Lung (tissue), 12 donors: ENCODE results near the gene PLCZ1. TPM values are rescaled to one million over a fixed set of nuclear protein-coding genes. Genes with fewer than 3 reads are reported as not detected.

ENCODE experiments used
- ATAC-seq: fragments of 200-7000 bp; cut with Tn5 transposase; one replicate; pipeline ENCODE4 v1.9.1; 2020; ENCODE audit warnings: moderate number of reproducible peaks; ENCODE audit not compliant: insufficient read depth, low FRiP score
- DNase-seq, 3 donors: peaks; one replicate each; pipeline ENCODE4 v3.0.0-alpha.2; 2013 to 2017
- H3K27ac ChIP-seq, 2 donors: one replicate each; pipeline ENCODE4 v1.5.1; 2013; ENCODE audit warnings: mild to moderate bottlenecking in 2 of 2, moderate library complexity in 2 of 2, control low read depth in 1 of 2, inconsistent platforms in 1 of 2, low read depth in 1 of 2, low read length in 1 of 2
- H3K27me3 ChIP-seq, 3 donors: one replicate each; pipeline ENCODE4 v1.5.1; 2013; ENCODE audit warnings: low read length in 2 of 3; ENCODE audit not compliant: control insufficient read depth in 3 of 3, insufficient read depth in 3 of 3
- H3K36me3 ChIP-seq, 4 donors: one replicate each; pipeline ENCODE4 v1.5.1; 2013; ENCODE audit warnings: low read length in 4 of 4, mild to moderate bottlenecking in 1 of 4, moderate library complexity in 1 of 4; ENCODE audit not compliant: control insufficient read depth in 4 of 4, insufficient read depth in 4 of 4
- H3K4me1 ChIP-seq, 5 donors: one replicate each; pipeline ENCODE4 v1.5.1; 2013; ENCODE audit warnings: low read length in 5 of 5, mild to moderate bottlenecking in 2 of 5, moderate library complexity in 1 of 5; ENCODE audit not compliant: control insufficient read depth in 5 of 5, insufficient read depth in 5 of 5
- H3K4me3 ChIP-seq: one replicate; pipeline ENCODE4 v1.5.1; 2013; ENCODE audit warnings: mild to moderate bottlenecking, control low read depth, moderate library complexity
- H3K9ac ChIP-seq, 2 donors: one replicate each; pipeline ENCODE4 v1.5.1; 2013; ENCODE audit warnings: low read length in 2 of 2, control low read depth in 1 of 2; ENCODE audit not compliant: insufficient read depth in 1 of 2
- H3K9me3 ChIP-seq, 4 donors: one replicate each; pipeline ENCODE4 v1.5.1; 2013; ENCODE audit warnings: low read length in 3 of 4, mild to moderate bottlenecking in 1 of 4, moderate library complexity in 1 of 4; ENCODE audit not compliant: control insufficient read depth in 4 of 4, insufficient read depth in 3 of 4
- CTCF ChIP-seq: IDR thresholded peaks from 2 replicates; pipeline ENCODE4 v1.5.1; 2012; ENCODE audit warnings: mild to moderate bottlenecking; ENCODE audit errors: control extremely low read depth, extremely low read depth
- WGBS, 2 donors: extraction: QIAGEN DNeasy Blood & Tissue Kit; methylation state at CpG; one replicate each; pipeline ENCODE4 v1.1.7; 2013; 5-methylcytosine and 5-hydroxymethylcytosine counted together
- polyA plus RNA-seq, 2 donors: library from polyadenylated mRNA; stranded (reverse); fragments of 200-250 nt; gene quantifications; one replicate each; pipeline ENCODE4 v1.2.1, GENCODE V29; 2013
- total RNA-seq, 2 donors: library from RNA; depleted of rRNA in 1 of 2; stranded (reverse); fragments of >200 nt in 1 of 2; gene quantifications; one replicate each; pipeline ENCODE4 v1.2.1, GENCODE V29; 2014 to 2021
- donor health status: control.
- donor health status: control.
- donor health status: Bipolar disorder and iron deficiency.
- donor health status: healthy.
- donor health status: DM: yes; HTN: yes; CAD: no.

Gene PLCZ1
- total and polyA plus RNA-seq, 4 donors: not detected

GRCh38 chr12:18755341-18755740, 17.5 kb upstream of the PLCZ1 start:
- DNase-seq: no peak
- ATAC-seq: no peak
- no peaks in the 10 kb centered on the region for H3K27me3 ChIP-seq
- no peak overlapping the region for H3K9ac ChIP-seq
- peak overlapping the region in 1 of 2 donors; percentile 79 for H3K27ac ChIP-seq
- TF ChIP-seq CTCF: no peak
- 75 to 86% methylated on average over 1 of the region's 1 CpG for WGBS, 2 donors
- no peaks in the 10 kb centered on the region for H3K36me3 ChIP-seq
- peaks cover 0 to 2% (median 0%) of the 10 kb centered on the region in 4 donors for H3K9me3 ChIP-seq
- peaks cover 6 to 24% (median 12%) of the 10 kb centered on the region in 5 donors for H3K4me1 ChIP-seq
- H3K4me3 ChIP-seq: no peak overlapping the region

- TF ChIP-seq CTCF: no peak
- Histone ChIP-seq H3K4me3 (no peak overlapping the region), H3K27me3 (no peaks in the 10 kb centered on the region), H3K9me3 (peaks cover 0 to 2% (median 0%) of the 10 kb centered on the region in 4 donors), H3K4me1 (peaks cover 6 to 24% (median 12%) of the 10 kb centered on the region in 5 donors), H3K9ac (no peak overlapping the region), H3K27ac (peak overlapping the region in 1 of 2 donors; percentile 79), H3K36me3 (no peaks in the 10 kb centered on the region)
- ATAC-seq: no peak
- 71 to 77% methylated on average over 6 of the region's 6 CpGs for WGBS, 2 donors
- no peak for DNase-seq
Observed at GRCh38 chr12:18754124-18754707, 16.4 kb upstream of the PLCZ1 start.

DNA sequence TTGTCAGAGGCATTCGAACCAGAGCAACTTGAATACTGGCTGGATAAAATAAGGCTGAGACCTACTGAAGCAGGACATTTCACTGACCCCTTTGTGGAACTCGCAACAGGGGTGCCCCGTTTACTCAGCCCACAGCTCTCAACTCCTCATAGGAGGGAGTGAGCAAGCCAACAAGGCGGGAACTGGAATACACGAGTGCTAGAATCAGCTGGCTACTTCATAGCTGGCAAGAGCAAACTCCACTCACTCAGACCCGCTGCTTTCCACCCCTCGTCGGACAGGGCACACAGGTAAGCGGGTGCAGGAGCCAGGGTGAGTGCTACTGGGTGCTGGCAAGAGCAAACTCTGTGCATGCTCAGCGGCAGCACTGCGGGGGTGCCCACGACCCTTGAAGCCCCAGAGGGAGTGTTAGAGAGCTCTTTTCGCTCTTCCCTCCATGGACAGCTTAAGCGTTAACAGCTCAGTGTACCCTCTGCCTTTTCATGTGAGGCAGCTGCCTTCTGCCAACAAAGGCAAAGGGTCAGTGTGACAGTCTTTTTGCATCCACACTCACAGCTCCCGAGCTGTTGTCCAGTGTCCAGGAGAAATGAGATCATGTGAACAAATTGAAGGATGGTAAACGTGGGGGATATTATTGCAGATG, 15.8 kb upstream of the PLCZ1 start:
- no peak overlapping the region for H3K4me3 ChIP-seq
- H3K36me3 ChIP-seq: no peaks in the 10 kb centered on the region
- H3K4me1 ChIP-seq: peaks cover 6 to 25% (median 12%) of the 10 kb centered on the region in 5 donors
- no peak for TF ChIP-seq CTCF
- WGBS, 2 donors: 52 to 72% methylated on average over 16 of the region's 16 CpGs
- DNase-seq (peak in 2 of 3 donors; percentile 29 to 58), ATAC-seq (peak; percentile 14)
- H3K27ac ChIP-seq: peak overlapping the region; percentile 36 to 79
- H3K9ac ChIP-seq: no peak overlapping the region
- no peaks in the 10 kb centered on the region for H3K27me3 ChIP-seq
- peaks cover 0 to 2% (median 0%) of the 10 kb centered on the region in 4 donors for H3K9me3 ChIP-seq
